HG03280 (cell line): ENCODE measurements around the gene MCU.

Experiments
- ATAC-seq: cut with Tn5 transposase; IDR thresholded peaks from one replicate; pipeline ENCODE4 v1.9.1; 2021; ENCODE audit warnings: mild to moderate bottlenecking, moderate library complexity; ENCODE audit not compliant: unreplicated experiment

MCU gene

GRCh38 chr10:72831696-72832409, 139.9 kb downstream of the MCU start:
- ATAC-seq: no peak

DNA sequence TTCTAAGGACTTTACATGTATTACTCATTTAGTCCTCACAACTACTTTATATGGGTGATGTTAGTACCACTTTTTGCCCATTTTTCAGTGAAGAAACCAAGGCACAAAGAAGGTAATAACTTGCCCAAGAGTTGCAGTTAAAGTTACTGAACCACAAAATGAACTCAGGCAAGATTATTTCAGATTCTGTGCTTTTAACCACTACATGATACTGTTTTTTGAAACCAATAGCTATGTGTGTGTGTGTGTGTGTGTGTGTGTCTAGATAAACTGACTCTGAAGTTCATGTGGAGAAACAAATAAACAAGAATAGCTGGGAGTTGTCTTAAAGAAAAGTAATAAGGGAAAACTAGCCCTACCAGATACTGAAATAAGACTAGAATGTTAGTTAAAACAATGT, 140.8 kb downstream of the MCU start:
- ATAC-seq: no peak

GRCh38 chr10:72834183-72834825, 142.4 kb downstream of the MCU start:
- no peak for ATAC-seq

DNA sequence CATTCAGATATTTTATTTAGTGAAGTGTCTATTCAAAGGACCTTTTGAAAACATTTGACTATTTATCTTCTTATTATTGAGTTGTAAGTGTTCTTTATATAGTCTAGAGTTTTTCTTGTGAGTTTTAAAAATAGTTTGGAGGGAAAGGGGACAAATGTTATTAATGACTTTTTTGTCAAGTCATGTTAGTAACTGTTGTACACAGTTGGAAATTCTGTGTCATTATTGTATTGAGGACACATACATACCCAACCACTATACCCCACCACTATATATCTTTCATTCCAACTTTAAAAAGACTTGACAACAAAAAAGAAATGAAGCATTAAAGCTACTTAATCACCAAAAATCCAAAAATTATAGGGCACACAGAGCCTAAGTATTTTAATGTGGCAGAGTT, 148.4 kb downstream of the MCU start:
- ATAC-seq: no peak

DNA sequence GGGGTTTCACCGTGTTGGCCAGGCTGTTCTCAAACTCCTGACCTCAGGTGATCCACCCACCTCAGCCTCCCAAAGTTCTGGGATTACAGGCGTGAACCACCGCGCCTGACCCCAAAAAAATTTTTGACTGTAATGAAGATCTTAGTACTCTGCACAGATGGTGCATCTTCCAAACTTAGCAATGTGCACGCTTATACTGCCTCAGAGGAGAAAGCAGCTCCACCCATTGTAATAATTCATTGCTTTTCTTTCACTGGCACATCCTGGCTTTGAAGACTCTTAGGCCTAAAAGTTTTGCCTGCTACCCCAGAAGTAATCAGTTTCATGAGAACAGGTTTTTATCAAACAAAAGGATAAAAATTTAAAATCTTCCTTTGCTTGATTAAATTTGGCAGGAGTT, 149.5 kb downstream of the MCU start:
- no peak for ATAC-seq

DNA sequence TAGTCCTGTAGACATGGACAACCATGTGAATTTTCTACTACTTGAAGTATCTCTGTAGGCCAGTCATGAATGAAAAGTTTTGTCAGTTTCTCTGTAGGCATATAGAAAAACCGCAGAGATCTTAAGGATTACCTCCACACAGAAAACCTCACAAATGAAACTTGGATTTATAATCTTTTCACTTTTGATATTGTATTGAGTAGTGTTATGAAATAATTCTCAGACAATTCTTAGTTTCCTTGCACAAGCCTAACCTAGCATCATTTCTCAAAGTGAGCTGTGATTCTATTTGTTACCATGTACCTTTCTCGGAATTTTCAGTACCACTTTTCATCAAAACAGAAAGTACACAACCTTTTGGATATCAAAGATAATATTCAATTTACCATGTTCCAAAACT, 150.2 kb downstream of the MCU start:
- ATAC-seq: no peak

GRCh38 chr10:72846238-72846637, 154.3 kb downstream of the MCU start:
- no peak for ATAC-seq

DNA sequence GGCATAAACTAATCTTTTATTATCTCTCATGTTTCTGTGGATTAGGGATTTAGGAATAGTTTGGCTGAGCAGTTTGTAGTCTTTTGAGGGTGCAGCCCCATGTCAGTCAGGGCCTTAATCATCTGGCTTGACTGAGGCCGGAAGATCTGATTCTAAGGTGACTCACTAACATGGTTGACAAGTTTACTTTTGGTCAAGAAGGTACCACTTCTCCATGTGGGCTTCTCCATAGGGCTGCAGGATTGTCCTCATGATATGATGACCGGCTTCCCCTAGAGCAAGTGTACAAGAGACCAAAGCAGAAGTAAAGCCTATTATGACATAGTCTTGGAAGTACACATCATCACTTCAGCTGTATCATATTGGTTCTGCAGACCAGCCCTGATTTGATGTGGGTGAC, 155.7 kb downstream of the MCU start:
- no peak for ATAC-seq

GRCh38 chr10:72850861-72851260, 158.9 kb downstream of the MCU start:
- ATAC-seq: no peak

DNA sequence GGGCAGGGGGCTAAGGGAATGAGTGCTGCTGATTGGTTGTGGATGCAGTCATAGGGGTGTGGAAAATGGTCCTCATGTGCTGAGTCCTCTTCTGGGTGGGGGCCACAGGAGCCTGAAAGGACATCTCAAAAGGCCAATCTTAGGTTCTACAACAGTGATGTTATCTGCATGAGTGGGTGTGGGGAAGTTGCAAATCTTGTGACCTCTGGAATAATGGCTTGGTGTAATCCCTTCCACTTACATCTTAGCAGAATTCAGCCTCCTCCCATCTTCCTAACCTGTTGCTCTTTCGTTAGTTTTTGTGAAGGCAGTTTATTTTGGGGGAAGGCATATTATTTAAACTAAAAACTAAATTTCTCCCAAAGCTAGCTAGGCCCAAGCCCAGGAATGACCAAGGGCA, 159.6 kb downstream of the MCU start:
- ATAC-seq: no peak

DNA sequence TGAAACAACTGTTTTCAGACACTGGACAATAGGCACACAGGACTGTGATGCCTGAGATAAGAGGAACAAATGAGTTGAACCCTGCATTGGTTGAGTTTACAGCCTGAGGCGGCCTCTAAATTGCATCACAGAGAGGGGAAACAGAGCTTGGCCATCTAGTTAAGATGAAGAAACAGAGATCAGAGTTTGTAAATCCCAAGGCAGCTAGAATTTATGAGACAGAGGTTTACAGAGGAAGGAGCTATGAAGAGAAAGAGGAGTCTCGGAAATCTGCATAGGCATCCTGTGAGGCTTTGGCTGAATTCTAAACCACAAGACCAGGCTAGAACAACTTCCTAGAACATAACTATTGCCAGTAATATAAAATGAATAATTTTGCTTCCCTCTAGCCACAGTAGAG, 160.6 kb downstream of the MCU start:
- ATAC-seq: no peak

- ATAC-seq: no peak
Observed at GRCh38 chr10:72855129-72855528, 163.2 kb downstream of the MCU start.

- no peak for ATAC-seq
Observed at GRCh38 chr10:72855790-72856189, 163.8 kb downstream of the MCU start.

DNA sequence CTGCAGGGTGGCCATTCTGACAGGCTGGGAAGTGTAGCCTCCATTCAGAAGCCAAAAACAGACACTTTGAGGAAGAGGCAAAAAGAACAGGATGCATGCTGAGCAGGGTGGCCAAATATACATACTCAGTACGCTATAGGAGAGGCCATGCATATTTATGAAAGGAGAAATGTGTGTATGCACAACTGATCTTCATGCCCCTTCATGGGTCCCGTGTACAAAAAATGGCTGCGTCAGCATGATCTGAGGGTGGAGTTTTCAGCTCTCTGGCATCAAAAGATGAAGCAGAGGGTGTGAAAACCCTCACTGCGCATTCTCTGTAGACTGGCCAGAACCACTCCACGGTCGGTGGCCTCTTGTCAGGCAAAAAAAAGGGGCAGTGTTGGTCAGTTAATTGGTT, 166.1 kb downstream of the MCU start:
- ATAC-seq: no peak

- ATAC-seq: no peak
Observed at GRCh38 chr10:72862957-72863356, 171.0 kb downstream of the MCU start.

DNA sequence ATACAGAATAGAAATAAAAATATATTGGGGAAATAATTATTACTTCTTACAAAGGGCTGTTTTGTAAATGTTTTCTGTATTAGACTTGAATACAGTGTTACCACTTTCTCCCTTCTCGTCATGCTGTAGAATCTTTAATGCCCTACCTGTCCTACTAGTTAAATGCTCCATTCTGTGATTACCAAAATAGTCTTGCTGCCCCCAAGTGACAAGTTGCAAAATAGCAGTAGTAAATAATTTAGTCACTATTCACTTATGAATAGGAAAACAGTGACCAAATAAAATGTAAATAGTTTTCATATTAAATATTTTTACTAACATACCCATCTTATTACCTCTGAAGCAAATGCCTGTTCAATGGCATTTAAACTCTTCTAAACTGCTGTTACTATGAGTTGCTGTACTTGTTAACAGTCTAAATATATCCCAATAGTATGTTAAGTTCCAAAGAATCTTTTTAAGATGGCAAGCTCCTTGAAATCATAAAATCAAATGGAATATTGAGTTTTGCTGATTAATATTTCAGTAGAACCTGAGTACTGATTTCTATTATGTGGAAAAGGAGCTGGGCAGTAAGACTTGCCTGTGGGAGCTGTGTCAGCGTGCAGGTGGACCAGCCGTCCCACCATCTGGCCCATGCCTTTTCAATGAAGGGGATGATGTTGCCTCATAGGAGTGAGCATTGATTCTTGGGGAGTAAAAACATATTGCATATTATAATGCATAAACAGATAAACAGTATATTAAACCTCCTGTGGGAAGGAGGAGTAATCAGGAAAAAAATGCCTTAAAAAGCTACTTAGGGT, 183.5 kb downstream of the MCU start:
- no peak for ATAC-seq

DNA sequence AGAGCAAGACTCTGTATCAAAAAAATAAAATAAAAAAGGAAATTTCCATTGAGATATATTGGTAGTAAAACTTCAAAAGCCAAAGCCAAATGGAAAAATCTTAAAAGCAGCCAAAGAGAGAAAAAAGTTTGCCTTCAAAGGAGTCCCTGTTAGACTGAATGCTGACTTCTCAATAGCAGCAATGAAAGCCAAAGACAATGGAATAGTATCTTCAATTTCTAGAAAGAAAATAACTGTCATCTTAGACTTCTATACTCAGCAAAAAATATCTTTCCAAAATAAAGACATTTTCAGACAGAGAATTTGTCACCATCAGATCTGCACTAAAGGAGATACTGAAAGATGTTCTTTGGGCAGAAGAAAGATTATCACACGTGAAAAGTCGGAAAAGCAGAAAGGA, 187.3 kb downstream of the MCU start:
- ATAC-seq: no peak

DNA sequence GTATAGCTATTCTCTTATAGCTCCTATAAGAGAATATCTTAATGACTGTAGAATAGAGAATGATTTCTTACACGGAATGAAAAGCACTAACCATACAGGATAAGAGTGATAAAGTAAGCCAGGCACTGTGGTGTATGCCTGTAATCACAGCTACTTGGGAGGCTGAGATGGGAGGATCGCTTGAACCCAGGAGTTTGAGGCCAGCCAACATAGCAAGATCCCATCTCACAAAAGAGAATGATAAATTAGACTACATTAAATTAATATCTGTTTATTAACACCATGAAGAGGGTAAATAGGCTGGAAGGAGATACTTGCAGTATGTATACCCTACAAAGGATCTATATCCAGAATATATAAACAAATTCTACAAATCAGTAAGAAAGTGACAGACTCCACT, 189.3 kb downstream of the MCU start:
- no peak for ATAC-seq

DNA sequence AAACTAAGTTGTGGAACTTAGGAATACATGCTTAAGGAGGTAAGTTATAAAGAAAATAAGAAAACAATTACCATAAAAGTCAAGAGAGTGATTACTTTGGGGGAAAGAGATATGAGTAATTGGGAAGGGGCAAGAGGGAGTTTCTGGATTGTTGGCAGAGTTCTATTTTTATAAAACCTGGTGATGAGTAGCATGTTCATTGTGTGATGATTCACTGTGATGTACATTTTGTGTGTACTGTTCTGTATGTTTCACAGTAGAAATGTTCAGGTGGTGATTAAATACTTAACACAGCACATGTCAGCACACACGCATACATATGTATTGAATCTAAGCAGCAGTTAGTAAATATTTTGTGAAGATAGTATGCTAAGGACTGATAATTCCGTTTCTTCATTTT, 191.9 kb downstream of the MCU start:
- no peak for ATAC-seq

DNA sequence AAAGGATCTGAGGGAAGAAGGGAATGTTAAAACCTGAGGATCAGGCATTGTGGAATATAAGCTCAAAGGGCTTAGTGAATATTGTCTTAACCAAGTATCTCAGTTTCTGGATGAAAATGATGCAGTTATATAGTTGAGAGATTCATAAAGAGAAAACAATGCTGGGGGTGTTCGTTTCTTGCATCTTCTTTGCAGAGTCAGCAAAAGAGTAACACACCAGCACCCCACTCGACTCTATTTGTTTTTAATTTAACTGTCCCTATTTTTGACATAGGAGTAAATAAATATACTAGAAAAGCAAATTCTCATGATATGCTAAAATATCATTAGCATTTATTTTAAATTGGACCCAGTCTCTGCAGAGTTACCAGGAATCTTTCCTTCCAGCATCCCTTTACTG, 194.0 kb downstream of the MCU start:
- ATAC-seq: no peak

- ATAC-seq: no peak
Observed at GRCh38 chr10:72886621-72887020, 194.7 kb downstream of the MCU start.

DNA sequence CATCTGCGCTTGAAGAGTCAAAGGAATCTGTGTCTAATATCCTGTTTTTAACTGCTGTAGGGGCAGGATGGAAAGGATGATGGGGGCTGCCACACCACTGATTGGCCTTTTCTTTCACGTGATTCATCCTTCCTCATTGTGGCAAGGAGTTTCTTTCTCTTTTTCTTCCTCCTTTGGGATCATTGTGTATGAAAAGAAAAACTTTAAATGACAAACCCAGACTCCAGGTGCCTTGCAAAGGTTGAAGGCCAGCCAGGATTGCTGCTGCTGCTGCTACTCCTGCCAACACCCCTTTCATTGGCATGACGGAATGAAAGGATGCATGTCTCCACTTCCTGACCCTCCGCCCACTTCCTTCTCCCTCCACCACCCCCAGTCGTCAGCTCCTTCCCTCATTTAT, 195.1 kb downstream of the MCU start:
- ATAC-seq: no peak
